ENCODE results near the gene POU2F1. TPM values are rescaled to one million over a fixed set of nuclear protein-coding genes. Genes with fewer than 3 reads are reported as not detected.
"Not testable (repeated sequence)": the region's sequence is repeated elsewhere in the genome, so short reads cannot be mapped to it uniquely, and the experiment has no call there.

The POU2F1 gene
- polyA plus RNA-seq, 2 of the 4 experiments (the other 2 are of a cell fraction), result 2.9 to 9.4 TPM

DNA sequence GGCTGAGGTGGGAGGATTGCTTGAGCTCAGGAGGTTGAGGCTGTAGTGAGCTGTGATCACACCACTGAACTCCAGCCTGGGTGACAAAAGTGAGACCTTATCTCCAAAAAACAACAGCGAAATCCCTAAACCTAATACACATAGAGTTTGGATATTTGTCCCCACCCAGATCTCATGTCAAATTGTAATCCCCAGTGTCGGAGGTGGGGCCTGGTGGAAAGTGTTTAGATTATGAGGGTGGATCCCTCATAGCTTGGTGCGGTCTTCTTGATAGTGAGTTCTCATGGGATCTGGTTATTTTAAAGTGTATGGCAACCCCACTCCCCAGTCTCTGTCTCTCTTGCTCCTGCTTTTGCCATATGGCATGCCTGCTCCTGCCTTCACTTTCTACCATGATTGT is 94.0 kb downstream of the POU2F1 start:
- CTCF ChIA-PET, result interaction anchor here (0.6 kb wide), 2 partner anchors 35 to 40 kb away, joined by 3 read pairs; no protein-coding TSS in a partner anchor
- H3K4me2 ChIP-seq, result no peak overlapping the region
- ATAC-seq (no peak), DNase-seq (ENCODE audit: low read depth in 1 of 2, low spot score in 1 of 2) (no peak), FAIRE-seq (no peak)
- peaks cover 18% of the 10 kb centered on the region; the same call in 2 of the 3 replicates for H3K9me3 ChIP-seq
- TF ChIP-seq KDM1A (IDR thresholded peaks at IDR 0.05; ENCODE audit: low read depth), result no peak
- no peak for TF ChIP-seq HDAC2 (IDR thresholded peaks at IDR 0.05)
- TF ChIP-seq EP300 (IDR thresholded peaks at IDR 0.05), result no peak
- no peak for TF ChIP-seq EHMT2 (IDR thresholded peaks at IDR 0.05; ENCODE audit: low read depth)
- no peak for TF ChIP-seq CBX8 (IDR thresholded peaks at IDR 0.05)
- TF ChIP-seq TFCP2L1 (CRISPR knock-in tag; IDR thresholded peaks at IDR 0.05), result no peak
- no peak for TF ChIP-seq RAD21 (conservative IDR thresholded peaks at IDR 0.05 in 1 of 2, IDR thresholded peaks at IDR 0.05 in 1 of 2)
- TF ChIP-seq NPAS2 (CRISPR knock-in tag; IDR thresholded peaks at IDR 0.05; ENCODE audit: borderline replicate concordance), result no peak
- TF ChIP-seq JUN (IDR thresholded peaks at IDR 0.05), result no peak
- no peak for TF ChIP-seq ZSCAN20 (CRISPR knock-in tag; IDR thresholded peaks at IDR 0.05)
- TF ChIP-seq EHF (CRISPR knock-in tag; IDR thresholded peaks at IDR 0.05), result no peak
- TF ChIP-seq ZC3H11A (IDR thresholded peaks at IDR 0.05), result no peak
- no peak for TF ChIP-seq RFX5 (IDR thresholded peaks at IDR 0.05)
- TF ChIP-seq, protein P1, sequence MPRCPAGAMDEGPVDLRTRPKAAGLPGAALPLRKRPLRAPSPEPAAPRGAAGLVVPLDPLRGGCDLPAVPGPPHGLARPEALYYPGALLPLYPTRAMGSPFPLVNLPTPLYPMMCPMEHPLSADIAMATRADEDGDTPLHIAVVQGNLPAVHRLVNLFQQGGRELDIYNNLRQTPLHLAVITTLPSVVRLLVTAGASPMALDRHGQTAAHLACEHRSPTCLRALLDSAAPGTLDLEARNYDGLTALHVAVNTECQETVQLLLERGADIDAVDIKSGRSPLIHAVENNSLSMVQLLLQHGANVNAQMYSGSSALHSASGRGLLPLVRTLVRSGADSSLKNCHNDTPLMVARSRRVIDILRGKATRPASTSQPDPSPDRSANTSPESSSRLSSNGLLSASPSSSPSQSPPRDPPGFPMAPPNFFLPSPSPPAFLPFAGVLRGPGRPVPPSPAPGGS (IDR thresholded peaks at IDR 0.05), result no peak
- TF ChIP-seq ESRRA (IDR thresholded peaks at IDR 0.05; ENCODE audit: borderline replicate concordance, low read length), result no peak
- TF ChIP-seq, protein P2, sequence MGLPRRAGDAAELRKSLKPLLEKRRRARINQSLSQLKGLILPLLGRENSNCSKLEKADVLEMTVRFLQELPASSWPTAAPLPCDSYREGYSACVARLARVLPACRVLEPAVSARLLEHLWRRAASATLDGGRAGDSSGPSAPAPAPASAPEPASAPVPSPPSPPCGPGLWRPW (IDR thresholded peaks at IDR 0.05), result no peak
- TF ChIP-seq POLR2A (IDR thresholded peaks at IDR 0.05; ENCODE audit: low read length), result no peak
- 90% methylated on average over 3 of the region's 3 CpGs for WGBS (ENCODE audit: missing lambda C conversion rate)
- POLR2A ChIA-PET, result no interaction called here
- no peak overlapping the region for H3K27ac ChIP-seq
- H3K4me3 ChIP-seq, result no peak overlapping the region
- peaks cover 8% of the 10 kb centered on the region; the same call in 2 of the 3 replicates for H3K4me1 ChIP-seq

DNA sequence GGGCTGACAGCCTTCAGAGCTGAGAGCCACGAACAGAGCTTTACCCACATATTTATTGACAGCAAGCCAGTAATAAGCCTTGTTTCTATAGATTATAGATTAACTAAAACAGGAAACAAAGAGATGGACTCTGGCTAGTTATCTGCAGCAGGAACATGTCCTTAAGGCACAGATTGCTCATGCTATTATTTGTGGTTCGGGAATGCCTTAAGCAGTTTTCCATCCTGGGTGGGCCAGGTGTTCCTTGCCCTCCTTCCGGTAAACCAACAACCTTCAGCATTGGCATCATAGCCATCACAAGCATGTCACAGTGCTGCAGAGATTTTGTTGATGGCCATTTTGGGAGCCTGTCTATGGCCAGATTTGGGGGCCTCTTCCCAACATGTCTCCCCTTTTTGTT is 96.8 kb downstream of the POU2F1 start:
- ChIA-PET CTCF (interaction anchor here (0.7 to 0.9 kb wide), 2 partner anchors 20 to 84 kb away, joined by 3 to 4 read pairs; no protein-coding TSS in a partner anchor), POLR2A (no interaction called here)
- 75% methylated on average over 3 of the region's 3 CpGs for WGBS (ENCODE audit: missing lambda C conversion rate)
- Histone ChIP-seq H3K27ac (no peak overlapping the region), H3K4me2 (no peak overlapping the region), H3K4me3 (no peak overlapping the region), H3K9me3 (peaks cover 31% of the 10 kb centered on the region), H3K4me1 (no peaks in the 10 kb centered on the region)
- no peak for ATAC-seq
- TF ChIP-seq NFE2L2 (conservative IDR thresholded peaks at IDR 0.05; ENCODE audit: low read length), result no peak
- DNase-seq (ENCODE audit: low read depth in 1 of 2, low spot score in 1 of 2), result no peak
- FAIRE-seq, result no peak

DNA sequence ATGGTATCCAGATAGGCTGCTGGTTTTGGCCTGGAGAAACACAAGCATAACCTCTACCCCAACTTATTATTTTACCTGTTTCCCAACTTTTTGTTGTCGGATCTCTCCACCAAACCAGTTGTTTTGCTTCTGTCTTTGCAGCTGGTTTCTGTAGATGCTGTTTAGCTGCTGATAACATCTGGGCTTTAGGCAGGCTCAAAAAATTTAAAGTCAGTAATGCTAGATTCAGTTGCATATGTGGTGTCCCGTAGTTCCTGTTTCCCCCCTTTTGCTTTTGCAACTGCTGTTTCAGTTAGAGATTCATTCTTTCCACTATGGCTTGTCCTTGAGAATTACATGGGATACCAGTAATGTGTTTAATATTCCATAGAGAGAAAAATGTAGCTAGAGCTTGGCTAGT is 98.5 kb downstream of the POU2F1 start:
- H3K4me2 ChIP-seq; POLR2A ChIA-PET; DNase-seq (ENCODE audit: low read depth in 1 of 2, low spot score in 1 of 2); FAIRE-seq; H3K27ac ChIP-seq; H3K4me3 ChIP-seq; CTCF ChIA-PET; ATAC-seq; H3K4me1 ChIP-seq: not testable (repeated sequence)
- peaks cover 47% of the 10 kb centered on the region for H3K9me3 ChIP-seq
- 94% methylated on average over 2 of the region's 2 CpGs for WGBS (ENCODE audit: missing lambda C conversion rate)

DNA sequence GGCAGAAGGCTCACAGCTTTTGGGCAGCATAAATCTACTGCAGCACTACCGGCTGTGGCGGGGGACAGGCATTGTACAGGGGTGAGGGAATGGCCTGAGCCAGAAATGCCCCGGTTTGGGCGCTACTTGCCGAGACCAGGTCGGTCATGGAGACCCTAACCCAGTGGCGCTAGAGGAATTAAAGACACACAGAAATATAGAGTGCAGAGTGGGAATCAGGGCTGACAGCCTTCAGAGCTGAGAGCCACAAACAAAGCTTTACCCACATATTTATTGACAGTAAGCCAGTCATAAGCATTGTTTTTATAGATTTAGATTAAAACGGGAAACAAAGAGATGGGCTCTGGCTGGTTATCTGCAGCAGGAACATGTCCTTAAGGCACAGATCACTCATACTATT is 101.8 kb downstream of the POU2F1 start:
- WGBS (ENCODE audit: missing lambda C conversion rate), result 94% methylated on average over 6 of the region's 8 CpGs
- no peak for DNase-seq (ENCODE audit: low read depth in 1 of 2, low spot score in 1 of 2)
- POLR2A ChIA-PET, result no interaction called here
- Histone ChIP-seq H3K9me3 (peaks cover 45% of the 10 kb centered on the region), H3K4me3 (no peak overlapping the region), H3K4me2 (no peak overlapping the region), H3K27ac (no peak overlapping the region), H3K4me1 (no peaks in the 10 kb centered on the region)
- TF ChIP-seq MAFK (IDR thresholded peaks at IDR 0.05; ENCODE audit: partially characterized antibody) (no peak), HOXB13 (CRISPR knock-in tag; IDR thresholded peaks at IDR 0.05; ENCODE audit: low read depth) (no peak), CHD4 (IDR thresholded peaks at IDR 0.05; ENCODE audit: borderline replicate concordance) (no peak), CHD2 (IDR thresholded peaks at IDR 0.05; ENCODE audit: low read length, partially characterized antibody) (no peak), FOSL2 (IDR thresholded peaks at IDR 0.05) (no peak), FOSL2 (CRISPR knock-in tag; IDR thresholded peaks at IDR 0.05) (no peak)
- TF ChIP-seq, protein P3, sequence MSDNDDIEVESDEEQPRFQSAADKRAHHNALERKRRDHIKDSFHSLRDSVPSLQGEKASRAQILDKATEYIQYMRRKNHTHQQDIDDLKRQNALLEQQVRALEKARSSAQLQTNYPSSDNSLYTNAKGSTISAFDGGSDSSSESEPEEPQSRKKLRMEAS (IDR thresholded peaks at IDR 0.05), result no peak
- FAIRE-seq, result no peak
- ATAC-seq, result no peak
- CTCF ChIA-PET, result interaction anchor here (1.0 to 1.7 kb wide), 2 partner anchors 54 to 263 kb away, joined by 3 to 4 read pairs; no protein-coding TSS in a partner anchor

Measured in A549 (cell line).